CD4-positive, CD25-positive, alpha-beta regulatory T cell (primary cell): ENCODE measurements around the gene UPF3A. TPM values are rescaled to one million over a fixed set of nuclear protein-coding genes. Genes with fewer than 3 reads are reported as not detected.
"Not testable (repeated sequence)": the region's sequence is repeated elsewhere in the genome, so short reads cannot be mapped to it uniquely, and the experiment has no call there.

ENCODE experiments used
- ATAC-seq, 2 donors: fragments of 150-1000 bp; cut with Tn5 transposase; one replicate each; pipeline ENCODE4 v1.10.0; 2021; ENCODE audit warnings: low read depth in 2 of 2, moderate number of reproducible peaks in 2 of 2, moderate library complexity in 1 of 2
- DNase-seq, 3 donors: peaks; one replicate each; pipeline versions ENCODE4 v3.0.0 to v3.0.0-alpha.2; 2012 to 2022; ENCODE audit warnings: mixed read lengths in 1 of 3
- H3K27ac ChIP-seq: one replicate; pipeline ENCODE4 v1.7.0; 2013; ENCODE audit warnings: mild to moderate bottlenecking, low read length; ENCODE audit not compliant: insufficient read depth, poor library complexity, severe bottlenecking
- H3K27me3 ChIP-seq: one replicate; pipeline ENCODE4 v1.7.0; 2013; ENCODE audit warnings: low read length; ENCODE audit not compliant: control insufficient read depth, insufficient read depth
- H3K36me3 ChIP-seq: one replicate; pipeline ENCODE4 v1.7.0; 2013; ENCODE audit warnings: mild to moderate bottlenecking, low read length, moderate library complexity; ENCODE audit not compliant: control insufficient read depth, insufficient read depth
- H3K4me1 ChIP-seq: 2 replicates; pipeline ENCODE4 v1.7.0; 2013; ENCODE audit warnings: mild to moderate bottlenecking, low read length; ENCODE audit not compliant: insufficient read depth, control insufficient read depth, poor library complexity, severe bottlenecking
- H3K4me3 ChIP-seq: one replicate; pipeline ENCODE4 v1.7.0; 2013; ENCODE audit warnings: low read depth, mild to moderate bottlenecking, low read length, moderate library complexity
- H3K9me3 ChIP-seq, 2 experiments: 1 replicate in 1 of 2; 2 replicates in 1 of 2; pipeline ENCODE4 v1.7.0; 2013; ENCODE audit warnings: low read length in 2 of 2, mild to moderate bottlenecking in 1 of 2, moderate library complexity in 1 of 2; ENCODE audit not compliant: control insufficient read depth in 2 of 2
- H3K27ac Mint-ChIP-seq, 3 donors: one replicate each; pipeline ENCODE4 v1.8.0; 2020 to 2022; ENCODE audit warnings: mild to moderate bottlenecking in 3 of 3, mixed read lengths in 3 of 3, moderate library complexity in 2 of 3
- H3K27me3 Mint-ChIP-seq: one replicate; pipeline ENCODE4 v1.8.0; 2022; ENCODE audit warnings: mild to moderate bottlenecking, mixed read lengths
- H3K36me3 Mint-ChIP-seq: one replicate; pipeline ENCODE4 v1.8.0; 2020; ENCODE audit warnings: mixed read lengths
- H3K4me1 Mint-ChIP-seq, 4 donors: one replicate each; pipeline ENCODE4 v1.8.0; 2020 to 2022; ENCODE audit warnings: mixed read lengths in 4 of 4, mild to moderate bottlenecking in 1 of 4
- H3K4me3 Mint-ChIP-seq, 4 donors: one replicate each; pipeline ENCODE4 v1.8.0; 2020 to 2022; ENCODE audit warnings: mild to moderate bottlenecking in 4 of 4, mixed read lengths in 4 of 4, moderate library complexity in 3 of 4
- H3K9me3 Mint-ChIP-seq, 7 donors: one replicate each; pipeline ENCODE4 v1.8.0; 2020 to 2022; ENCODE audit warnings: mixed read lengths in 7 of 7, mild to moderate bottlenecking in 3 of 7, moderate library complexity in 2 of 7
- polyA plus RNA-seq, 4 donors: library from polyadenylated mRNA; unstranded; fragments of 300-500 nt; fragmentation: Illumina TruSeq; gene quantifications; one replicate each; pipeline ENCODE4 v1.2.3, GENCODE V29; 2021
- total RNA-seq: library from RNA; stranded (reverse); gene quantifications from one replicate; pipeline ENCODE4 v1.2.3, GENCODE V29; 2022

UPF3A gene
- total and polyA plus RNA-seq, 5 donors from 2014 or later, result 14.5 to 50.0 (median 18.1) TPM

DNA sequence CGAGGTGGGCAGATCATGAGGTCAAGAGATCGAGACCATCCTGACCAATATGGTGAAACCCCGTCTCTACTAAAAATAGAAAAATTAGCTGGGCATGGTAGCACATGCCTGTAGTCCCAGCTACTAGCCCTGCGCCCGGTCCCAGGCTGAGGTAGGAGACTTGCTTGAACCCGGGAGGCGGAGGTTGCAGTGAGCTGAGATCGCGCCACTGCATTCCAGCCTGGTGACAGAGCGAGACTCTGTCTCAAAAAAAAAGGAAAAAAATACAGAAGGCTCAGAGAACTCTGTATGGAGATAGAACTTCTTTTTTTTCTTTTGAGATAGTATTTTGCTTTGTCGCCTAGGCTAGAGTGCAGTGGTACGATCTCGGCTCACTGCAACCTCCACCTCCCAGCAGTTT is 17.1 kb upstream of the UPF3A start:
- H3K4me1 Mint-ChIP-seq, result peaks cover 17 to 62% (median 33%) of the 10 kb centered on the region in 4 donors
- H3K27ac Mint-ChIP-seq, result peak overlapping the region in 1 of 3 donors; percentile 7
- H3K36me3 Mint-ChIP-seq, result peaks cover 72% of the 10 kb centered on the region

GRCh38 chr13:114264886-114265611 is 16.4 kb upstream of the UPF3A start:
- H3K27ac Mint-ChIP-seq, result peak overlapping the region in 1 of 3 donors; percentile 38
- H3K4me1 ChIP-seq, result peaks cover 26% of the 10 kb centered on the region

More for the DNA sequence above, 17.1 kb upstream of the UPF3A start:
- ATAC-seq, H3K9me3 Mint-ChIP-seq, H3K9me3 ChIP-seq, H3K4me3 ChIP-seq, H3K27me3 ChIP-seq, DNase-seq, H3K27ac ChIP-seq, H3K27me3 Mint-ChIP-seq: not testable (repeated sequence)
- H3K4me1 ChIP-seq, result peaks cover 26% of the 10 kb centered on the region
- peak overlapping the region in 2 of 4 donors; percentile 21 to 70 for H3K4me3 Mint-ChIP-seq
- peaks cover 78% of the 10 kb centered on the region for H3K36me3 ChIP-seq

DNA sequence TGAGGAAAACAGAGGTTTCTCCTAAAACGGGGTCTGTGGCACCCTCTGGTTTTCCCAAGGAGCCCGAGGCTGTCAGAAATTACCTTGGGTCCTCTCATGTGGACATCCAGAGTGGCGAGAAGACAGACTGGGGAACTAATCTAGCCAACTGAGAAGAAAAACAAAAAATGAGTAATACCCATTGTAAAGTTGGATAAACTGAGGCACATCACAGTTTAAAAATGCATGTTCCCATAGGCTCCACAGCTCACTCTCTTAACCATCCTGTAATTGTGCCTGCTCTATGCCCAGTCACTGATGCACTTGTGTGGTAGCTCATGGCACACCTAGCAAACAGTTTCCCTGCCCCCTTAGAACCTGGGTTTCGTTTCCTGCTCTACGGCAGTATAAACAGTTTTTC is 15.2 kb upstream of the UPF3A start:
- Histone ChIP-seq H3K4me3 (peak overlapping the region; percentile 67), H3K36me3 (peaks cover 60% of the 10 kb centered on the region), H3K27me3 (no peaks in the 10 kb centered on the region), H3K27ac (no peak overlapping the region), H3K4me1 (peaks cover 26% of the 10 kb centered on the region), H3K9me3 (no peaks in the 10 kb centered on the region)
- peak overlapping the region in 2 of 3 donors; percentile 71 to 73 for H3K27ac Mint-ChIP-seq
- ATAC-seq, result peak in 1 of 2 donors; percentile 40
- H3K27me3 Mint-ChIP-seq, result no peaks in the 10 kb centered on the region
- peak overlapping the region; percentile 67 to 85 (median 82) for H3K4me3 Mint-ChIP-seq
- peaks cover 64% of the 10 kb centered on the region for H3K36me3 Mint-ChIP-seq
- peaks cover 0 to 2% (median 0%) of the 10 kb centered on the region in 7 donors for H3K9me3 Mint-ChIP-seq
- DNase-seq, result peak in 1 of 3 donors; percentile 38
- peaks cover 17 to 47% (median 26%) of the 10 kb centered on the region in 4 donors for H3K4me1 Mint-ChIP-seq

More at GRCh38 chr13:114264886-114265611, 16.4 kb upstream of the UPF3A start:
- H3K4me3 ChIP-seq, result peak overlapping the region; percentile 37
- H3K27ac ChIP-seq, result no peak overlapping the region
- peaks cover 69% of the 10 kb centered on the region for H3K36me3 Mint-ChIP-seq
- peak overlapping the region in 3 of 4 donors; percentile 16 to 22 (median 16) for H3K4me3 Mint-ChIP-seq
- H3K36me3 ChIP-seq, result peaks cover 71% of the 10 kb centered on the region
- ATAC-seq, result no peak
- peaks cover 0 to 2% (median 0%) of the 10 kb centered on the region in 7 donors for H3K9me3 Mint-ChIP-seq
- H3K9me3 ChIP-seq, result no peaks in the 10 kb centered on the region
- H3K4me1 Mint-ChIP-seq, result peaks cover 17 to 57% (median 31%) of the 10 kb centered on the region in 4 donors
- DNase-seq, result no peak
- H3K27me3 ChIP-seq, result no peaks in the 10 kb centered on the region
- H3K27me3 Mint-ChIP-seq, result no peaks in the 10 kb centered on the region

DNA sequence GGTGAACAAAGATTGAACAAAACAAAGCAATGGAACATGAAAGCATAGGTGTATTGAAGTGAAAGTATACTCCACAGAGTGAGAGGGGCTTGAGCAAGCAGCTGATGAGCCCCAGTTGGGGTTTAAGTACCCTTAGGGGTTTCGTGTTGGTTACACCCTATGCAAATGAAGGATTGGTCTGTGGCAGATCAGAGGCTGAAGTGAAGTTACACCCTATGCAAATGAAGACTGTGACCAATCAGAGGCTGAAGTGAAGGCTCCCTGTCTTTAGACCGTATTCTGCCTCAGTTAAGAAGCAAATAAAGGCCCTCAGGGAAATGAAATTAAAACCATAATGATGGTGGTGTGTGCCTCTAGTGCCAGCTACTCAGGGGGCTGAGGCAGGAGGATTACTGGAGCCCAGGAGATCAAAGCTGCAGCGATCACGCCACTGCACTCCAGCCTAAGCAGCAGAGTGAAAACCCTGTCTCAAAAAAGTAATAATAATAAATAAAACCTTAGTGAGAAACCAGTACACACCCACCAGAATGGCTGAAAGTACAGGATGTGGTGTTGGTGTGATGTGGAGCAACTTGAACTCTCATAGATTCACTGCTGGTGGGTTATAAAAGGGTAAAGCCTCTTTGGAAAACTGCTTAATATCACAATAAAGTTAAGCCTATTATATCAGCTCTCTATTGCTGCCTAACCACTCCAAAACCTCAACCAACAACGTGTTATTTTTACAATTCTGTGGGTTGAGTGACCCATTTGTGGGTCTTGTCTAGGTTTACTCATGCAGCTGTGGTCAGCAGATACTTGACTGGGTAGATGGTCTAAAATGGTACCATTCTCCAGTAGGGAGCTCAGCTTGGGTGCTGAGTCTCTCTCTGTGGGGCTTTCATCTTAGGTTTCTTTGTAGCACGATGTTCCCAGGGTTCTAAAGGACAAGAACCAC is 12.8 kb upstream of the UPF3A start:
- DNase-seq (peak in 2 of 3 donors; percentile 33 to 52), ATAC-seq (peak; percentile 22 to 63)
- Mint-ChIP-seq H3K36me3 (peaks cover 61% of the 10 kb centered on the region), H3K9me3 (peaks cover 0 to 2% (median 0%) of the 10 kb centered on the region in 7 donors), H3K4me1 (peaks cover 3 to 27% (median 17%) of the 10 kb centered on the region in 4 donors), H3K4me3 (peak overlapping the region; percentile 73 to 80 (median 78)), H3K27me3 (no peaks in the 10 kb centered on the region), H3K27ac (peak overlapping the region; percentile 62 to 82 (median 73))
- no peaks in the 10 kb centered on the region for H3K9me3 ChIP-seq
- H3K27ac ChIP-seq, result peak overlapping the region; percentile 27
- H3K27me3 ChIP-seq, result no peaks in the 10 kb centered on the region
- H3K4me3 ChIP-seq, result peak overlapping the region; percentile 81
- peaks cover 16% of the 10 kb centered on the region for H3K4me1 ChIP-seq
- peaks cover 56% of the 10 kb centered on the region for H3K36me3 ChIP-seq

DNA sequence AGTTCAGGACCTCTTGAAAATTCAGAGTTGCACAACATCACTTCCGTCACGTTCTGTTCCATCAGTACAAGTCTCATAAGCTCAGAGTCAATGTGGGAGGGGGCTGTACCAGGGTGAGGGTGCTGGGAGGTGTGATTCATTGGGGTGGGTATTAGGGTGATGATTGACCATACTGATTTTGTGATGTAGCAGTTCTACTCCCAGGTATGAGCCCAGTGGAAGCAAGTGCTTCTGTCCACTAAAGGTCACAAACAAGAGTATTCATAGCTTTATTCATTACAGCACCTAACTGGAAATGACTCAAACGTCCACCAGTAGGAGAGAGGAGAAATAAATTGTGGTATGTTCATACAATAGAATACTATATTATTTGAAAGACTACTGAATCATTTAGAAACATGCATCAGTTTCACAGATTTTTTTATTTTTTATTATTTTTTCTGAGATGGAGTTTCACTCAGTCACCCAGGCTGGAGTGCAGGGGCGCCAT is 12.1 kb upstream of the UPF3A start:
- no peak for ATAC-seq

GRCh38 chr13:114272977-114273376 is 8.4 kb upstream of the UPF3A start:
- H3K9me3 Mint-ChIP-seq, result peaks cover 0 to 2% (median 0%) of the 10 kb centered on the region in 7 donors
- peak overlapping the region in 1 of 3 donors; percentile 28 for H3K27ac Mint-ChIP-seq
- no peak overlapping the region for H3K4me3 Mint-ChIP-seq
- peaks cover 60% of the 10 kb centered on the region for H3K36me3 Mint-ChIP-seq
- peaks cover 10% of the 10 kb centered on the region for H3K4me1 ChIP-seq
- DNase-seq, result no peak
- peaks cover 0 to 24% (median 10%) of the 10 kb centered on the region in 4 donors for H3K4me1 Mint-ChIP-seq
- H3K4me3 ChIP-seq, result no peak overlapping the region
- no peak overlapping the region for H3K27ac ChIP-seq
- ATAC-seq, result no peak
- no peaks in the 10 kb centered on the region for H3K9me3 ChIP-seq
- no peaks in the 10 kb centered on the region for H3K27me3 ChIP-seq
- peaks cover 29% of the 10 kb centered on the region for H3K36me3 ChIP-seq
- H3K27me3 Mint-ChIP-seq, result no peaks in the 10 kb centered on the region

More for the DNA sequence above, 12.1 kb upstream of the UPF3A start:
- Mint-ChIP-seq H3K9me3 (peaks cover 0 to 2% (median 0%) of the 10 kb centered on the region in 7 donors), H3K36me3 (peaks cover 60% of the 10 kb centered on the region), H3K4me1 (peaks cover 0 to 23% (median 15%) of the 10 kb centered on the region in 4 donors), H3K27ac (peak overlapping the region; percentile 26 to 82 (median 73)), H3K27me3 (no peaks in the 10 kb centered on the region), H3K4me3 (peak overlapping the region in 3 of 4 donors; percentile 38 to 80 (median 56))
- no peaks in the 10 kb centered on the region for H3K9me3 ChIP-seq
- no peaks in the 10 kb centered on the region for H3K27me3 ChIP-seq
- no peak for DNase-seq
- H3K36me3 ChIP-seq, result peaks cover 57% of the 10 kb centered on the region
- peak overlapping the region; percentile 27 for H3K27ac ChIP-seq
- peak overlapping the region; percentile 81 for H3K4me3 ChIP-seq
- peaks cover 13% of the 10 kb centered on the region for H3K4me1 ChIP-seq

- H3K36me3 ChIP-seq, result peaks cover 21% of the 10 kb centered on the region
- no peaks in the 10 kb centered on the region for H3K27me3 Mint-ChIP-seq
These were observed 6.1 kb upstream of the UPF3A start for GRCh38 chr13:114275304-114275703.

More at GRCh38 chr13:114275304-114275703, 6.1 kb upstream of the UPF3A start:
- no peaks in the 10 kb centered on the region for H3K9me3 ChIP-seq
- peaks cover 43% of the 10 kb centered on the region for H3K36me3 Mint-ChIP-seq
- H3K4me1 ChIP-seq, result peaks cover 15% of the 10 kb centered on the region
- no peak overlapping the region for H3K27ac ChIP-seq
- no peak overlapping the region for H3K27ac Mint-ChIP-seq
- ATAC-seq (no peak), DNase-seq (no peak)
- peaks cover 10 to 31% (median 14%) of the 10 kb centered on the region in 4 donors for H3K4me1 Mint-ChIP-seq
- H3K4me3 Mint-ChIP-seq, result peak overlapping the region in 1 of 4 donors; percentile 0
- no peak overlapping the region for H3K4me3 ChIP-seq
- no peaks in the 10 kb centered on the region for H3K9me3 Mint-ChIP-seq
- H3K27me3 ChIP-seq, result no peaks in the 10 kb centered on the region
